ENCODE data around the gene CAPZA2.

GRCh38 chr7:116829041-116829440 lies 33.3 kb upstream of the CAPZA2 start:
- TF ChIP-seq CTCF (IDR thresholded peaks at IDR 0.05; ENCODE audit: low read length) (no peak), EZH2 (IDR thresholded peaks at IDR 0.05; ENCODE audit: borderline replicate concordance, low read length) (no peak)
